Esophagus muscularis mucosa (tissue), 4 donors: ENCODE results near the gene MPRIP.

Source experiments
- EP300 ChIP-seq: sonication (generic); formaldehyde crosslinking; IDR thresholded peaks from one replicate; pipeline ENCODE4 v1.6.1; 2017; ENCODE audit warnings: antibody characterized with exemption
- POLR2A ChIP-seq: fragments of 450-650 bp; IDR thresholded peaks from one replicate; pipeline ENCODE4 v1.6.1; 2017; ENCODE audit warnings: antibody characterized with exemption, moderate library complexity, mild to moderate bottlenecking, low read depth
- TF ChIP-seq, protein P1 (sequence below), 3 experiments: fragments of 200-600 bp in 2 of 3; fragments of 450-650 bp in 1 of 3; sonication (generic) in 2 of 3; IDR thresholded peaks; one replicate each; pipeline ENCODE4 v1.5.1; 2017 to 2019; ENCODE audit warnings: antibody characterized with exemption in 3 of 3, mild to moderate bottlenecking in 2 of 3, moderate library complexity in 1 of 3

GRCh38 chr17:17155568-17155967, 113.3 kb downstream of the MPRIP start:
- TF ChIP-seq, protein P1, sequence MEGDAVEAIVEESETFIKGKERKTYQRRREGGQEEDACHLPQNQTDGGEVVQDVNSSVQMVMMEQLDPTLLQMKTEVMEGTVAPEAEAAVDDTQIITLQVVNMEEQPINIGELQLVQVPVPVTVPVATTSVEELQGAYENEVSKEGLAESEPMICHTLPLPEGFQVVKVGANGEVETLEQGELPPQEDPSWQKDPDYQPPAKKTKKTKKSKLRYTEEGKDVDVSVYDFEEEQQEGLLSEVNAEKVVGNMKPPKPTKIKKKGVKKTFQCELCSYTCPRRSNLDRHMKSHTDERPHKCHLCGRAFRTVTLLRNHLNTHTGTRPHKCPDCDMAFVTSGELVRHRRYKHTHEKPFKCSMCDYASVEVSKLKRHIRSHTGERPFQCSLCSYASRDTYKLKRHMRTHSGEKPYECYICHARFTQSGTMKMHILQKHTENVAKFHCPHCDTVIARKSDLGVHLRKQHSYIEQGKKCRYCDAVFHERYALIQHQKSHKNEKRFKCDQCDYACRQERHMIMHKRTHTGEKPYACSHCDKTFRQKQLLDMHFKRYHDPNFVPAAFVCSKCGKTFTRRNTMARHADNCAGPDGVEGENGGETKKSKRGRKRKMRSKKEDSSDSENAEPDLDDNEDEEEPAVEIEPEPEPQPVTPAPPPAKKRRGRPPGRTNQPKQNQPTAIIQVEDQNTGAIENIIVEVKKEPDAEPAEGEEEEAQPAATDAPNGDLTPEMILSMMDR (IDR thresholded peaks at IDR 0.05), result no peak
- TF ChIP-seq POLR2A, result no peak
- TF ChIP-seq EP300, result no peak
